HL-60 (cell line): ENCODE data around the gene EIF4G1.
A peak's percentile ranks its signal among the peaks of the same experiment; 100 is the strongest.

Source experiments
- DNase-seq, 2 experiments: peaks; one replicate each; pipeline ENCODE4 v3.0.0-alpha.2; 2010 to 2020; ENCODE audit warnings: low read depth in 1 of 2, low spot score in 1 of 2
- H3K27ac ChIP-seq: fragments of 250-450 bp; sonication (Bioruptor Pico); replicated peaks from 2 replicates; pipeline ENCODE4 v1.5.1; 2020; ENCODE audit warnings: mild to moderate bottlenecking, moderate library complexity
- H3K27me3 ChIP-seq: fragments of 250-450 bp; sonication (Bioruptor Pico); 2 replicates; pipeline ENCODE4 v1.5.1; 2021; ENCODE audit warnings: mild to moderate bottlenecking, moderate library complexity; ENCODE audit not compliant: insufficient read depth, poor library complexity, severe bottlenecking
- H3K4me3 ChIP-seq: replicated peaks from 2 replicates; pipeline ENCODE4 v1.5.1; 2011; ENCODE audit warnings: mild to moderate bottlenecking, control low read depth, low read length; ENCODE audit not compliant: insufficient read depth
- CTCF ChIP-seq: IDR thresholded peaks from one replicate; pipeline ENCODE4 v1.5.1; 2011; ENCODE audit warnings: low read length, control low read depth, inconsistent platforms; ENCODE audit not compliant: insufficient read depth
- GABPA ChIP-seq: IDR thresholded peaks from 2 replicates; pipeline ENCODE4 v1.6.1; 2012; ENCODE audit warnings: low read depth
- POLR2AphosphoS5 ChIP-seq: IDR thresholded peaks from 2 replicates; pipeline ENCODE4 v1.6.1; 2012; ENCODE audit warnings: low read depth
- REST ChIP-seq: IDR thresholded peaks from 2 replicates; pipeline ENCODE4 v1.6.1; 2012; ENCODE audit warnings: low read depth; ENCODE audit not compliant: insufficient replicate concordance
- SPI1 ChIP-seq: IDR thresholded peaks from 2 replicates; pipeline ENCODE4 v1.6.1; 2012; ENCODE audit warnings: low read depth, mild to moderate bottlenecking, borderline replicate concordance

The EIF4G1 gene

GRCh38 chr3:184343200-184343876 lies 28.9 kb downstream of the EIF4G1 start:
- no peak overlapping the region for H3K27ac ChIP-seq
- no peak for DNase-seq
- TF ChIP-seq GABPA (no peak), CTCF (no peak), SPI1 (no peak)

GRCh38 chr3:184344579-184345316 lies 30.3 kb downstream of the EIF4G1 start:
- TF ChIP-seq POLR2AphosphoS5 (no peak), SPI1 (no peak), CTCF (no peak)
- DNase-seq: no peak
- no peak overlapping the region for H3K27ac ChIP-seq

More at GRCh38 chr3:184343200-184343876, 28.9 kb downstream of the EIF4G1 start:
- Histone ChIP-seq H3K4me3 (no peak overlapping the region), H3K27me3 (no peaks in the 10 kb centered on the region)

GRCh38 chr3:184345317-184346144 lies 31.1 kb downstream of the EIF4G1 start:
- TF ChIP-seq GABPA (no peak), CTCF (peak; percentile 46)
- Histone ChIP-seq H3K27me3 (no peaks in the 10 kb centered on the region), H3K27ac (no peak overlapping the region), H3K4me3 (no peak overlapping the region)
- peak; percentile 69 to 83 for DNase-seq

More at GRCh38 chr3:184344579-184345316, 30.3 kb downstream of the EIF4G1 start:
- Histone ChIP-seq H3K27me3 (no peaks in the 10 kb centered on the region), H3K4me3 (no peak overlapping the region)

- no peak for DNase-seq
- Histone ChIP-seq H3K27ac (no peak overlapping the region), H3K27me3 (no peaks in the 10 kb centered on the region), H3K4me3 (no peak overlapping the region)
- TF ChIP-seq GABPA: no peak
- no peak for TF ChIP-seq POLR2AphosphoS5
- TF ChIP-seq CTCF: no peak
- TF ChIP-seq SPI1: no peak
- TF ChIP-seq REST: no peak
Observed at GRCh38 chr3:184346480-184347190, 32.2 kb downstream of the EIF4G1 start.
